D341Med (cell line): ENCODE data around the gene TMEM176B.
"Not testable (repeated sequence)": the region's sequence is repeated elsewhere in the genome, so short reads cannot be mapped to it uniquely, and the experiment has no call there.

ENCODE experiments used
- DNase-seq: peaks from one replicate; pipeline ENCODE4 v3.0.0; 2012; ENCODE audit warnings: low spot score

The TMEM176B gene

GRCh38 chr7:150790416-150791075 lies 9.6 kb downstream of the TMEM176B start:
- no peak for DNase-seq

GRCh38 chr7:150788474-150789269 lies 11.5 kb downstream of the TMEM176B start:
- DNase-seq: no peak

- peak; percentile 58 for DNase-seq
Observed at GRCh38 chr7:150787321-150788281, 12.6 kb downstream of the TMEM176B start.

GRCh38 chr7:150784954-150785353 lies 15.2 kb downstream of the TMEM176B start:
- DNase-seq: no peak

- DNase-seq: no peak
Observed at GRCh38 chr7:150784120-150784736, 15.9 kb downstream of the TMEM176B start.

- DNase-seq: no peak
Observed at GRCh38 chr7:150781961-150782360, 18.2 kb downstream of the TMEM176B start.

GRCh38 chr7:150781103-150781502 lies 19.1 kb downstream of the TMEM176B start:
- DNase-seq: no peak

- no peak for DNase-seq
Observed at GRCh38 chr7:150780292-150780691, 19.9 kb downstream of the TMEM176B start.

GRCh38 chr7:150778738-150779301 lies 21.3 kb downstream of the TMEM176B start:
- peak; percentile 78 for DNase-seq

GRCh38 chr7:150778014-150778737 lies 22.0 kb downstream of the TMEM176B start:
- no peak for DNase-seq

GRCh38 chr7:150774131-150774530 lies 26.0 kb downstream of the TMEM176B start:
- not testable (repeated sequence) for DNase-seq

GRCh38 chr7:150769768-150770167 lies 30.4 kb downstream of the TMEM176B start:
- no peak for DNase-seq

- DNase-seq: no peak
Observed at GRCh38 chr7:150766334-150766709, 33.8 kb downstream of the TMEM176B start.

- no peak for DNase-seq
Observed at GRCh38 chr7:150759479-150759878, 40.7 kb downstream of the TMEM176B start.

GRCh38 chr7:150756858-150757257 lies 43.3 kb downstream of the TMEM176B start:
- DNase-seq: no peak

- no peak for DNase-seq
Observed at GRCh38 chr7:150756166-150756565, 44.0 kb downstream of the TMEM176B start.

GRCh38 chr7:150755473-150756099 lies 44.6 kb downstream of the TMEM176B start:
- no peak for DNase-seq

- no peak for DNase-seq
Observed at GRCh38 chr7:150754951-150755350, 45.2 kb downstream of the TMEM176B start.

- no peak for DNase-seq
Observed at GRCh38 chr7:150753826-150754603, 46.1 kb downstream of the TMEM176B start.

- DNase-seq: no peak
Observed at GRCh38 chr7:150753239-150753638, 46.9 kb downstream of the TMEM176B start.
